Progenitor cell of endocrine pancreas (in vitro differentiated cells): Measurements from ENCODE around the gene DPT. TPM values are rescaled to one million over a fixed set of nuclear protein-coding genes. Genes with fewer than 3 reads are reported as not detected.

ENCODE experiments used
- DNase-seq: peaks from one replicate; pipeline ENCODE4 v3.0.0; 2021; ENCODE audit warnings: low spot score; ENCODE audit not compliant: unreplicated experiment
- H3K27ac Mint-ChIP-seq: 2 replicates; pipeline ENCODE4 v1.8.0; 2021; ENCODE audit warnings: mild to moderate bottlenecking, moderate library complexity, mixed read lengths
- H3K27me3 Mint-ChIP-seq: 2 replicates; pipeline ENCODE4 v1.8.0; 2021; ENCODE audit warnings: mixed read lengths
- H3K36me3 Mint-ChIP-seq: 2 replicates; pipeline ENCODE4 v1.8.0; 2022; ENCODE audit warnings: mixed read lengths; ENCODE audit not compliant: insufficient read depth
- H3K4me1 Mint-ChIP-seq: 2 replicates; pipeline ENCODE4 v1.8.0; 2021; ENCODE audit warnings: low read depth, mixed read lengths
- H3K4me3 Mint-ChIP-seq: 2 replicates; pipeline ENCODE4 v1.8.0; 2021; ENCODE audit warnings: low read depth, mild to moderate bottlenecking, moderate library complexity, mixed read lengths
- H3K9me3 Mint-ChIP-seq: 2 replicates; pipeline ENCODE4 v1.8.0; 2021; ENCODE audit warnings: low read depth, mixed read lengths
- total RNA-seq: library from RNA; stranded (reverse); gene quantifications from 2 replicates; pipeline ENCODE4 v1.2.1, GENCODE V29; 2021
- TF ChIP-seq, protein P1 (sequence below): fragments of 200-600 bp; sonication (generic); IDR thresholded peaks from one replicate; pipeline ENCODE4 v1.5.0; 2021; ENCODE audit warnings: antibody characterized with exemption, mild to moderate bottlenecking; ENCODE audit not compliant: unreplicated experiment

The DPT gene
- total RNA-seq, 1 donor from 2014 or later: not detected

DNA sequence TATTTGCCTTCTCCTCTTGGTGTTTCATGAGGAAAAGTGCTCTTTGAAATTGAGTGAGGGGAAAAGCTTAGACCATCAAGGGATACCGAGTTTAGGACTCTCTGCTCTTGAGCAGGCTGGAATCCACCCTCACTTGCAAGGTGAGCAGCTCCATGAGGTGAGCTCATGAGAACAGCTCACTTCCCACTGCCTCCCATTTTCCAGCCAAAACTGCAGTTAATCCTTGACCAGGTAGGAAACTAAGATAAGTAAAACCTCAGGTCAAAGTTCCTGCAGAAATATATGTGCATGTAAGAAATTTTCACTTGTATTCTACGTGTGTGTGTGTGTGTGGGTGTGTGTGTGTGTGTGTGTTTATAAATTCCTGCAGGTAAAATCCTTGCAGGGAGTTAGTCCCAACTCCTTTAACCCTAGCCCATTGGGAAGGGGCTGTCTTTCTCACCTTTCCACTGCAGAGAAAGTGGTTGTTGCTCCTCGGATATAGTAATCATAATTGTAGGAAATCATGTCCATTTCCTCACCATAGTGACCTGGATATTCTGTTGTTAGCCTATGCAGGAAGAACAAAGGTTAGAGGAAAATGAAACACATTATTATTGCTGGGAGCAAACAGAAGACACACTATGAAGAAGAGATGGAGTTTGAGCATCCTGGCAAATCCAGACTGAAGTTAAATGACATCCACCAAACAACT is 28.3 kb downstream of the DPT start:
- no peaks in the 10 kb centered on the region for H3K4me1 Mint-ChIP-seq
- H3K27me3 Mint-ChIP-seq: peaks cover 8% of the 10 kb centered on the region
- H3K4me3 Mint-ChIP-seq: no peak overlapping the region
- TF ChIP-seq, protein P1, sequence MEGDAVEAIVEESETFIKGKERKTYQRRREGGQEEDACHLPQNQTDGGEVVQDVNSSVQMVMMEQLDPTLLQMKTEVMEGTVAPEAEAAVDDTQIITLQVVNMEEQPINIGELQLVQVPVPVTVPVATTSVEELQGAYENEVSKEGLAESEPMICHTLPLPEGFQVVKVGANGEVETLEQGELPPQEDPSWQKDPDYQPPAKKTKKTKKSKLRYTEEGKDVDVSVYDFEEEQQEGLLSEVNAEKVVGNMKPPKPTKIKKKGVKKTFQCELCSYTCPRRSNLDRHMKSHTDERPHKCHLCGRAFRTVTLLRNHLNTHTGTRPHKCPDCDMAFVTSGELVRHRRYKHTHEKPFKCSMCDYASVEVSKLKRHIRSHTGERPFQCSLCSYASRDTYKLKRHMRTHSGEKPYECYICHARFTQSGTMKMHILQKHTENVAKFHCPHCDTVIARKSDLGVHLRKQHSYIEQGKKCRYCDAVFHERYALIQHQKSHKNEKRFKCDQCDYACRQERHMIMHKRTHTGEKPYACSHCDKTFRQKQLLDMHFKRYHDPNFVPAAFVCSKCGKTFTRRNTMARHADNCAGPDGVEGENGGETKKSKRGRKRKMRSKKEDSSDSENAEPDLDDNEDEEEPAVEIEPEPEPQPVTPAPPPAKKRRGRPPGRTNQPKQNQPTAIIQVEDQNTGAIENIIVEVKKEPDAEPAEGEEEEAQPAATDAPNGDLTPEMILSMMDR: no peak
- no peak overlapping the region for H3K27ac Mint-ChIP-seq
- no peaks in the 10 kb centered on the region for H3K9me3 Mint-ChIP-seq
- H3K36me3 Mint-ChIP-seq: no peaks in the 10 kb centered on the region
- DNase-seq: no peak

DNA sequence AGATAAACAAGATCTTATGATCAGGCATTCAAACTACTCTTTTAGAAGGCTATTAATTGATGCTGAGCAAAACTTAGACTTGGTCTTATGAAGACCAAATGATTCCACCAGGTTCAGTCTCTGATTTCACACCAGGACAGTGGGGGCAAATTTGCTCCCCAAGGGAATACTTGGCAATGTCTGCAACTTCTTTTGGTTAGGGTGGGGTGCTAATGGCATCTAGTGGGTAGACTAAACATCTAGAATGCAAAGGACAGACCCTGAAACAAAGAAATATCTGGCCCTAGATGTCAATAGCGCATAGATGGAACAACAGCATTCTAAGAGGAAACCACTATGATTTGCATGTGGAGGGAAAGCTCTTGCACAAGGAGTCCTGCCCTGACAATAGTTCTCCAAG is 30.6 kb downstream of the DPT start:
- H3K27ac Mint-ChIP-seq: no peak overlapping the region
- TF ChIP-seq, protein P1: no peak

DNA sequence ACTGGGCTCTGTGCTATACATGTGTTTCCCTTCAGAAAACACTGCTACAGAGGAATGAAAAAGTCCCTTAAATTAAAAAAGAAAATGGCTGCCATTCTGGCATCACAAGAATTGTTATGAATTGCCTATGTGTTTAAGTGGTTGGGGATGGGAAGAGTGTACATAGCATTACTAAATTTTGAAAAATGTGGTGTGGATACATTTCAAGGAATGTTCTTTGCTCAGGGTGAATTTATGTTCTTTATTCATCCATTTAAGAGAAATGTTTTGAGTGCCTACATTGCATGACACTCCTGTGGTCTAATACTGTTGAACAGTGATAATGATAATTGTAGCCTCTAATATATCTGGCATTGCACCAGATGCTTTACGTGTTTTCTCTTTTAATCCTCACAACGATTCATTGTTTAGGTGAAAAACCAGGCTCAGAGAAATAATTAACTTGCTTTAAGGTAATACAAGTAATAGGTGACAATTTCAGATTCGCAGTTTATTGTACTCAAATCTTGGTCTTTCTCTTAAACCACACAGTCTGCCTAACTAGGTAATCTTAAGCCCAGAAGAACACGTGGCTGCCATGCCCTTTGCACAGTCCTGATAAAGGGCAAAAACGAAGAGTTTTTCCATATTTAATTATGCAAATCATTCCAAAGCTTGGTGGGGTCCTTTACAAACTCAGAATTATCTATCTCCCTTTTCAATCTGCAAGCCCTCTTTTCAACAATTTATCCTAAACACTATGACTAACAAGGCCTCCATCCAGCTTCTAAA is 31.5 kb downstream of the DPT start:
- Mint-ChIP-seq H3K27me3 (peaks cover 9% of the 10 kb centered on the region), H3K27ac (no peak overlapping the region), H3K4me1 (peaks cover 15% of the 10 kb centered on the region), H3K4me3 (no peak overlapping the region), H3K9me3 (no peaks in the 10 kb centered on the region), H3K36me3 (no peaks in the 10 kb centered on the region)
- TF ChIP-seq, protein P1: no peak
- DNase-seq: no peak

More for the DNA sequence above, 30.6 kb downstream of the DPT start:
- H3K4me3 Mint-ChIP-seq: no peak overlapping the region
- H3K27me3 Mint-ChIP-seq: peaks cover 9% of the 10 kb centered on the region
- no peaks in the 10 kb centered on the region for H3K36me3 Mint-ChIP-seq
- no peaks in the 10 kb centered on the region for H3K9me3 Mint-ChIP-seq
- no peak for DNase-seq
- H3K4me1 Mint-ChIP-seq: peaks cover 10% of the 10 kb centered on the region

DNA sequence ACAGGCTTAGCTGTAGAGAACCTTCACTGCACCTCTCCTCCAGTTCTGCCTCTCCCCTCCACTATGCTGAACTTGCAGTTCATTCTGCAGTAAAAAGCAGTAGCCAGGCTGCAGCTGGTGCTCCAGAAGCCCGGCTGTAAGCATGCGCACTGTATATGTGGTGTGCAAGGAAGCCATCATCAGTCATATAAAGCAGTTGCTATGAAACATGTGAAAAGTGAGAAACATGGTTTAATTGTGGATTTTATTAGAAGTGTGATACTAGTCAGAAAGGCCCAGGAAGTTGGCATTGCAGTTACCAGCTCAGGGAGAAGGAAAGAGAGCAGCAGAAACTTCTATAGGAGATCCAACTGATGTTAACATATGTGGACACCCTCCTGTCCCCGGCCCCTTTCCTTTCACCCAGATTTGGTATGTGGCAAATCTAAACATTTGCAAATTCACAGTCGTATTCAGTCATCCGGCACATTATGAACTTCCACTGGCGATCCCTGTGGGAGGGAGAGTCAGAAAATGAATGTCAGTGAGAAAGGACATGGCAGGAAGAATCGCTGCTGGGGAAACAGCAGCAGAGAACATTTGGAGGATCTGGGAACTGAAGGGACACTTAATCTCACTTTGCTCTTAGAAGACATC is 32.8 kb downstream of the DPT start:
- no peak overlapping the region for H3K4me3 Mint-ChIP-seq
- no peak overlapping the region for H3K27ac Mint-ChIP-seq
- TF ChIP-seq, protein P1: no peak
- no peaks in the 10 kb centered on the region for H3K36me3 Mint-ChIP-seq
- H3K9me3 Mint-ChIP-seq: no peaks in the 10 kb centered on the region
- H3K27me3 Mint-ChIP-seq: peaks cover 9% of the 10 kb centered on the region
- DNase-seq: no peak
- H3K4me1 Mint-ChIP-seq: peaks cover 15% of the 10 kb centered on the region

DNA sequence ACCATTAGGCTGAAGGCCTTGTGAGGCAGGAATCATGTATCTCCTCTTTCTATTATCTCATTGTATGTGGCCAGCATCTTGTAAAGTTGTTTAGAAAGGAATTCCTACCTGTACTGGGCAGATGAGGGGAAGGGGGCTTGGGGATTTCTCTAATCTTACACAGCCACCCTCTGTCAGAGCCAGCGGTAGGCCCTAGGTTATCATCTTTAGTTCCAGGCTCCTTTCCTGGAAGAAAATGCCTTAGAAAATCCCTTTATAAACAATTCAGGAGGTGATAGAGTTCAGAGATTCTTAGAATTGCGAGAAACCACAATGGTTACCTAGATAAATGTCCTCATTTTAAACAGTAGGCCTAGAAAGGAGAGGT is 35.2 kb downstream of the DPT start:
- no peak overlapping the region for H3K4me3 Mint-ChIP-seq
- TF ChIP-seq, protein P1: no peak
- no peaks in the 10 kb centered on the region for H3K36me3 Mint-ChIP-seq
- DNase-seq: no peak
- no peaks in the 10 kb centered on the region for H3K9me3 Mint-ChIP-seq
- peaks cover 24% of the 10 kb centered on the region for H3K4me1 Mint-ChIP-seq
- H3K27ac Mint-ChIP-seq: no peak overlapping the region
- H3K27me3 Mint-ChIP-seq: peaks cover 9% of the 10 kb centered on the region
